ENCODE data around the gene SNAPIN. TPM values are rescaled to one million over a fixed set of nuclear protein-coding genes. Genes with fewer than 3 reads are reported as not detected.
A peak's percentile ranks its signal among the peaks of the same experiment; 100 is the strongest.

The SNAPIN gene
- total and polyA plus RNA-seq, 4 donors: 26.3 to 38.1 (median 33.6) TPM

GRCh38 chr1:153699768-153700167, 41.3 kb downstream of the SNAPIN start:
- peaks cover 0 to 11% (median 4%) of the 10 kb centered on the region in 5 donors for H3K4me1 ChIP-seq (ENCODE audit: control insufficient read depth in 5 of 5, insufficient read depth in 5 of 5, low read length in 5 of 5)
- ATAC-seq (ENCODE audit: insufficient read depth, low FRiP score) (no peak), DNase-seq (no peak)
- TF ChIP-seq, protein P1, sequence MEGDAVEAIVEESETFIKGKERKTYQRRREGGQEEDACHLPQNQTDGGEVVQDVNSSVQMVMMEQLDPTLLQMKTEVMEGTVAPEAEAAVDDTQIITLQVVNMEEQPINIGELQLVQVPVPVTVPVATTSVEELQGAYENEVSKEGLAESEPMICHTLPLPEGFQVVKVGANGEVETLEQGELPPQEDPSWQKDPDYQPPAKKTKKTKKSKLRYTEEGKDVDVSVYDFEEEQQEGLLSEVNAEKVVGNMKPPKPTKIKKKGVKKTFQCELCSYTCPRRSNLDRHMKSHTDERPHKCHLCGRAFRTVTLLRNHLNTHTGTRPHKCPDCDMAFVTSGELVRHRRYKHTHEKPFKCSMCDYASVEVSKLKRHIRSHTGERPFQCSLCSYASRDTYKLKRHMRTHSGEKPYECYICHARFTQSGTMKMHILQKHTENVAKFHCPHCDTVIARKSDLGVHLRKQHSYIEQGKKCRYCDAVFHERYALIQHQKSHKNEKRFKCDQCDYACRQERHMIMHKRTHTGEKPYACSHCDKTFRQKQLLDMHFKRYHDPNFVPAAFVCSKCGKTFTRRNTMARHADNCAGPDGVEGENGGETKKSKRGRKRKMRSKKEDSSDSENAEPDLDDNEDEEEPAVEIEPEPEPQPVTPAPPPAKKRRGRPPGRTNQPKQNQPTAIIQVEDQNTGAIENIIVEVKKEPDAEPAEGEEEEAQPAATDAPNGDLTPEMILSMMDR (IDR thresholded peaks at IDR 0.05; ENCODE audit: control extremely low read depth, extremely low read depth): no peak
- no peaks in the 10 kb centered on the region for H3K27me3 ChIP-seq (ENCODE audit: control insufficient read depth in 3 of 3, insufficient read depth in 3 of 3, low read length in 2 of 3)
- no peak overlapping the region for H3K4me3 ChIP-seq
- H3K9ac ChIP-seq (ENCODE audit: insufficient read depth in 1 of 2, low read length in 2 of 2): no peak overlapping the region
- H3K9me3 ChIP-seq (ENCODE audit: control insufficient read depth in 4 of 4, insufficient read depth in 3 of 4, low read length in 3 of 4): no peaks in the 10 kb centered on the region
- no peaks in the 10 kb centered on the region for H3K36me3 ChIP-seq (ENCODE audit: control insufficient read depth in 4 of 4, insufficient read depth in 4 of 4, low read length in 4 of 4)
- 87 to 95% methylated on average over 6 of the region's 6 CpGs for WGBS, 2 donors
- peak overlapping the region in 1 of 2 donors; percentile 22 for H3K27ac ChIP-seq (ENCODE audit: low read depth in 1 of 2, low read length in 1 of 2)

- Histone ChIP-seq H3K9me3 (ENCODE audit: control insufficient read depth in 4 of 4, insufficient read depth in 3 of 4, low read length in 3 of 4) (no peaks in the 10 kb centered on the region), H3K4me1 (ENCODE audit: control insufficient read depth in 5 of 5, insufficient read depth in 5 of 5, low read length in 5 of 5) (no peaks in the 10 kb centered on the region), H3K4me3 (no peak overlapping the region), H3K9ac (ENCODE audit: insufficient read depth in 1 of 2, low read length in 2 of 2) (no peak overlapping the region), H3K36me3 (ENCODE audit: control insufficient read depth in 4 of 4, insufficient read depth in 4 of 4, low read length in 4 of 4) (no peaks in the 10 kb centered on the region), H3K27me3 (ENCODE audit: control insufficient read depth in 3 of 3, insufficient read depth in 3 of 3, low read length in 2 of 3) (no peaks in the 10 kb centered on the region), H3K27ac (ENCODE audit: low read depth in 1 of 2, low read length in 1 of 2) (no peak overlapping the region)
- 93 to 95% methylated on average over 9 of the region's 9 CpGs for WGBS, 2 donors
- ATAC-seq (ENCODE audit: insufficient read depth, low FRiP score) (no peak), DNase-seq (no peak)
- TF ChIP-seq, protein P1 (IDR thresholded peaks at IDR 0.05; ENCODE audit: control extremely low read depth, extremely low read depth): no peak
These were observed 47.0 kb downstream of the SNAPIN start for GRCh38 chr1:153705484-153705883.

GRCh38 chr1:153711026-153711425, 52.5 kb downstream of the SNAPIN start:
- H3K9me3 ChIP-seq (ENCODE audit: control insufficient read depth in 4 of 4, insufficient read depth in 3 of 4, low read length in 3 of 4): no peaks in the 10 kb centered on the region
- H3K4me3 ChIP-seq: no peak overlapping the region
- no peaks in the 10 kb centered on the region for H3K36me3 ChIP-seq (ENCODE audit: control insufficient read depth in 4 of 4, insufficient read depth in 4 of 4, low read length in 4 of 4)
- TF ChIP-seq, protein P1 (IDR thresholded peaks at IDR 0.05; ENCODE audit: control extremely low read depth, extremely low read depth): no peak
- no peak overlapping the region for H3K9ac ChIP-seq (ENCODE audit: insufficient read depth in 1 of 2, low read length in 2 of 2)
- H3K27ac ChIP-seq (ENCODE audit: low read depth in 1 of 2, low read length in 1 of 2): no peak overlapping the region
- WGBS, 2 donors: 76 to 83% methylated on average over 7 of the region's 7 CpGs
- H3K4me1 ChIP-seq (ENCODE audit: control insufficient read depth in 5 of 5, insufficient read depth in 5 of 5, low read length in 5 of 5): no peaks in the 10 kb centered on the region
- DNase-seq (no peak), ATAC-seq (ENCODE audit: insufficient read depth, low FRiP score) (no peak)
- no peaks in the 10 kb centered on the region for H3K27me3 ChIP-seq (ENCODE audit: control insufficient read depth in 3 of 3, insufficient read depth in 3 of 3, low read length in 2 of 3)

Small RNAs within 50 kb of the gene (small RNA-seq; reads per million reads assigned to genes)
- not detected for gene MIR8083 (ENCODE audit: low replicate concordance)
- gene RN7SL372P (ENCODE audit: low replicate concordance): not detected

Other genes starting within 250 kb of the SNAPIN start
- not detected for gene S100A7A, start 242.2 kb upstream of the SNAPIN start, total RNA-seq
- gene S100A7A, start 242.2 kb upstream of the SNAPIN start, polyA plus RNA-seq: not detected
- gene S100A7, start 198.1 kb upstream of the SNAPIN start, total RNA-seq: not detected
- under 1 TPM in 1 of 2 donors, not detected in 1; 0.47 TPM for gene S100A7, start 198.1 kb upstream of the SNAPIN start, polyA plus RNA-seq
- 1,000 to 10,000 TPM in 1 of 2 donors, 100 to 1,000 TPM in 1; 165 to 1,591 TPM for gene S100A6, start 122.7 kb upstream of the SNAPIN start, total RNA-seq
- gene S100A6, start 122.7 kb upstream of the SNAPIN start, polyA plus RNA-seq: over 10,000 TPM in 1 of 2 donors, 1,000 to 10,000 TPM in 1; 2,413 to 10,136 TPM
- gene S100A5, start 117.8 kb upstream of the SNAPIN start, total RNA-seq: under 1 TPM in 1 of 2 donors, not detected in 1; 0.31 TPM
- under 1 TPM; 0.31 to 0.32 TPM for gene S100A5, start 117.8 kb upstream of the SNAPIN start, polyA plus RNA-seq
- gene S100A4, start 112.9 kb upstream of the SNAPIN start, total RNA-seq: 100 to 1,000 TPM in 1 of 2 donors, 10 to 100 TPM in 1; 44.0 to 665 TPM
- 1,000 to 10,000 TPM in 1 of 2 donors, 100 to 1,000 TPM in 1; 860 to 2,351 TPM for gene S100A4, start 112.9 kb upstream of the SNAPIN start, polyA plus RNA-seq
- 1 to 10 TPM; 3.0 to 5.4 TPM for gene S100A3, start 109.4 kb upstream of the SNAPIN start, total RNA-seq
- gene S100A3, start 109.4 kb upstream of the SNAPIN start, polyA plus RNA-seq: 1 to 10 TPM; 6.5 to 8.0 TPM
- 10 to 100 TPM in 1 of 2 donors, 1 to 10 TPM in 1; 1.1 to 41.2 TPM for gene S100A2, start 92.9 kb upstream of the SNAPIN start, total RNA-seq
- gene S100A2, start 92.9 kb upstream of the SNAPIN start, polyA plus RNA-seq: 100 to 1,000 TPM in 1 of 2 donors, 10 to 100 TPM in 1; 68.4 to 261 TPM
- 100 to 1,000 TPM in 1 of 2 donors, 10 to 100 TPM in 1; 70.6 to 119 TPM for gene S100A16, start 45.6 kb upstream of the SNAPIN start, total RNA-seq
- gene S100A16, start 45.6 kb upstream of the SNAPIN start, polyA plus RNA-seq: 100 to 1,000 TPM; 162 to 182 TPM
- gene S100A14, start 42.4 kb upstream of the SNAPIN start, total RNA-seq: 100 to 1,000 TPM in 1 of 2 donors, 10 to 100 TPM in 1; 78.5 to 150 TPM
- 100 to 1,000 TPM; 157 to 326 TPM for gene S100A14, start 42.4 kb upstream of the SNAPIN start, polyA plus RNA-seq
- gene S100A13, start 31.2 kb upstream of the SNAPIN start, total RNA-seq: 10 to 100 TPM; 36.2 to 92.1 TPM
- 100 to 1,000 TPM in 1 of 2 donors, 10 to 100 TPM in 1; 80.9 to 168 TPM for gene S100A13, start 31.2 kb upstream of the SNAPIN start, polyA plus RNA-seq
- 1 to 10 TPM in 1 of 2 donors, not detected in 1; 1.8 TPM for gene S100A1, start 30.3 kb upstream of the SNAPIN start, total RNA-seq
- gene S100A1, start 30.3 kb upstream of the SNAPIN start, polyA plus RNA-seq: under 1 TPM; 0.31 to 0.91 TPM
- 10 to 100 TPM; 60.5 to 76.6 TPM for gene CHTOP, start 24.6 kb upstream of the SNAPIN start, total RNA-seq
- 10 to 100 TPM; 51.2 to 56.3 TPM for gene CHTOP, start 24.6 kb upstream of the SNAPIN start, polyA plus RNA-seq
- gene ILF2, start 12.3 kb downstream of the SNAPIN start, total RNA-seq: 100 to 1,000 TPM; 101 to 121 TPM
- 100 to 1,000 TPM in 1 of 2 donors, 10 to 100 TPM in 1; 46.7 to 133 TPM for gene ILF2, start 12.3 kb downstream of the SNAPIN start, polyA plus RNA-seq
- gene NPR1, start 20.0 kb downstream of the SNAPIN start, total RNA-seq: 10 to 100 TPM; 16.7 to 98.9 TPM
- 10 to 100 TPM; 35.9 to 57.7 TPM for gene NPR1, start 20.0 kb downstream of the SNAPIN start, polyA plus RNA-seq
- gene INTS3, start 69.3 kb downstream of the SNAPIN start, total RNA-seq: 10 to 100 TPM; 63.5 to 70.4 TPM
- gene INTS3, start 69.3 kb downstream of the SNAPIN start, polyA plus RNA-seq: 10 to 100 TPM; 31.3 to 38.6 TPM
- gene SLC27A3, start 116.7 kb downstream of the SNAPIN start, total RNA-seq: 100 to 1,000 TPM in 1 of 2 donors, 10 to 100 TPM in 1; 15.8 to 162 TPM
- gene SLC27A3, start 116.7 kb downstream of the SNAPIN start, polyA plus RNA-seq: 100 to 1,000 TPM in 1 of 2 donors, 10 to 100 TPM in 1; 53.9 to 223 TPM

Data from lung (tissue), 13 donors.